ENCODE data around the gene INPP4A.

The INPP4A gene

GRCh38 chr2:98438190-98439133, 6.2 kb upstream of the INPP4A start:
- no peak for DNase-seq

- DNase-seq = no peak
Measured at GRCh38 chr2:98441706-98442450, 2.8 kb upstream of the INPP4A start.

- DNase-seq = no peak
Measured at GRCh38 chr2:98442488-98442887, 2.2 kb upstream of the INPP4A start.

GRCh38 chr2:98445177-98445682, 572 bp downstream of the INPP4A start:
- DNase-seq = no peak

GRCh38 chr2:98445683-98446581, 1.3 kb downstream of the INPP4A start:
- DNase-seq = no peak

GRCh38 chr2:98446850-98447249, 2.2 kb downstream of the INPP4A start:
- no peak for DNase-seq

- DNase-seq = no peak
Measured at GRCh38 chr2:98448441-98449145, 3.9 kb downstream of the INPP4A start.

GRCh38 chr2:98452396-98453027, 7.9 kb downstream of the INPP4A start:
- DNase-seq = no peak

- DNase-seq = no peak
Measured at GRCh38 chr2:98453083-98453482, 8.4 kb downstream of the INPP4A start.

- DNase-seq = no peak
Measured at GRCh38 chr2:98453531-98453930, 8.9 kb downstream of the INPP4A start.

GRCh38 chr2:98454073-98454472, 9.4 kb downstream of the INPP4A start:
- no peak for DNase-seq

- DNase-seq = no peak
Measured at GRCh38 chr2:98454500-98455235, 10.0 kb downstream of the INPP4A start.

- no peak for DNase-seq
Measured at GRCh38 chr2:98455494-98455976, 10.9 kb downstream of the INPP4A start.

GRCh38 chr2:98457045-98457696, 12.5 kb downstream of the INPP4A start:
- no peak for DNase-seq

GRCh38 chr2:98458207-98458606, 13.5 kb downstream of the INPP4A start:
- DNase-seq = no peak

GRCh38 chr2:98458667-98459380, 14.2 kb downstream of the INPP4A start:
- DNase-seq = no peak

GRCh38 chr2:98459496-98460175, 15.0 kb downstream of the INPP4A start:
- DNase-seq = no peak

- no peak for DNase-seq
Measured at GRCh38 chr2:98460573-98461497, 16.2 kb downstream of the INPP4A start.

All from NCI-H1048 (cell line).